SW 1271 (cell line): ENCODE data around the gene OBSCN.
A peak's percentile ranks its signal among the peaks of the same experiment; 100 is the strongest.

Experiments
- DNase-seq, 2 experiments: peaks; one replicate each; lab custom pipeline; 2025; lab: John Stamatoyannopoulos, UW

OBSCN gene

GRCh38 chr1:228190778-228191177, 17.1 kb upstream of the OBSCN start:
- DNase-seq = no peak

GRCh38 chr1:228194436-228194835, 13.4 kb upstream of the OBSCN start:
- no peak for DNase-seq

- no peak for DNase-seq
Measured at GRCh38 chr1:228194921-228195812, 12.7 kb upstream of the OBSCN start.

GRCh38 chr1:228197555-228198147, 10.2 kb upstream of the OBSCN start:
- no peak for DNase-seq

- no peak for DNase-seq
Measured at GRCh38 chr1:228198977-228199590, 8.8 kb upstream of the OBSCN start.

- no peak for DNase-seq
Measured at GRCh38 chr1:228204958-228205357, 2.9 kb upstream of the OBSCN start.

- no peak for DNase-seq
Measured at GRCh38 chr1:228205526-228206436, 2.1 kb upstream of the OBSCN start.

GRCh38 chr1:228206582-228207351, 1.1 kb upstream of the OBSCN start:
- DNase-seq = no peak

- DNase-seq = no peak
Measured at GRCh38 chr1:228207381-228207810, 448 bp upstream of the OBSCN start.

- no peak for DNase-seq
Measured at GRCh38 chr1:228208831-228209551, 1.1 kb downstream of the OBSCN start.

- no peak for DNase-seq
Measured at GRCh38 chr1:228209657-228210056, 1.8 kb downstream of the OBSCN start.

- DNase-seq = no peak
Measured at GRCh38 chr1:228210076-228210651, 2.3 kb downstream of the OBSCN start.

GRCh38 chr1:228210712-228211530, 3.1 kb downstream of the OBSCN start:
- no peak for DNase-seq

- DNase-seq = no peak
Measured at GRCh38 chr1:228211531-228212414, 3.9 kb downstream of the OBSCN start.

- no peak for DNase-seq
Measured at GRCh38 chr1:228212415-228212965, 4.6 kb downstream of the OBSCN start.

- peak; percentile 18 to 50 for DNase-seq
Measured at GRCh38 chr1:228212966-228213844, 5.4 kb downstream of the OBSCN start.
